Measurements from ENCODE around the gene CAMKMT.
A peak's percentile ranks its signal among the peaks of the same experiment; 100 is the strongest.

CAMKMT gene

DNA sequence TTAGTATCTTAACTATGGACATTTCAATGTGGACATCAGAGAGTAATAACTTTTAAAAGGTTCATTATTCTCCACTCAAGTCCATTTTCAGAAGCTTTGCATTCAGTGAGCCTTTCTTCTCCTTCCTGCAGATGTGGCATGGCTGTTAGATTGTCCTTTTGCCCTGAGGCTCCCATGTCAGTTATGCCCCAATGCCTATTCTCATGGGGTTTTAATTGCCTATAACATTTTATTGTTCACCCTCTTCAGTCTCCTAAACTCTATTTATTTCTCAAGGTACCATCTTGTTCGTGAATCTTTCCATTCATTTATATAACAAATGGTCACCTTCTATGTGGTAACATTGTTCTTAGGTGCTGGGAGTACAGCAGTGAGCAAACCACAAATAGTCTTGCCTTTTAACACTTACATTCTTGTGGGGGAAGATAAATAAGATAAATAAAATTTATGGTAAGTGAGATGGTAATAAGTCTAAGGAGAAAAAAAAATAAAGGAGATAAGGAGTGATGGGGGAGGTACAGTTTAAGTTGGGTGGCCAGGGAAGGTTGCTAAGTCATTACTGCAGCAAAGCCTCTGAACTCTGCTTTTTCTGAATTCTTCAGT lies 301.8 kb downstream of the CAMKMT start:
- no peak for DNase-seq

DNA sequence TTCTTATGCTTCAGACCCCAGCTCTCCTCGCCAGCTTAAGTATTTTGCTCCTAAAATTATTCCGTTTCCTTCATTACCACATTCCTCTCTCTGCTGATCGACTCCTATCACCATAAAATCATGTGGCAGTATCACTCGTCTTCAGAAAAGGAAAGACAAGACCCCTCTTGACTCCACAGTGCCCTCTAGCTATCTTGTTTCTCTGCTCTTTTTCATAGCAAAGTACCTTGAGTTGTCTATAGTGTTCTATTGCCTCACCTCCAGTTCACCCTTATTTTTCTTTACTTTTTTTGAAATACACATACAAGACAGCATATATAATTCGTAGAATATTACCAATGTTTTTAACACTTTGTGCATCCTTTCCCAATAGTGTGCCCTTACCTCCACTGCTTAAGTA lies 306.6 kb downstream of the CAMKMT start:
- no peak for DNase-seq

DNA sequence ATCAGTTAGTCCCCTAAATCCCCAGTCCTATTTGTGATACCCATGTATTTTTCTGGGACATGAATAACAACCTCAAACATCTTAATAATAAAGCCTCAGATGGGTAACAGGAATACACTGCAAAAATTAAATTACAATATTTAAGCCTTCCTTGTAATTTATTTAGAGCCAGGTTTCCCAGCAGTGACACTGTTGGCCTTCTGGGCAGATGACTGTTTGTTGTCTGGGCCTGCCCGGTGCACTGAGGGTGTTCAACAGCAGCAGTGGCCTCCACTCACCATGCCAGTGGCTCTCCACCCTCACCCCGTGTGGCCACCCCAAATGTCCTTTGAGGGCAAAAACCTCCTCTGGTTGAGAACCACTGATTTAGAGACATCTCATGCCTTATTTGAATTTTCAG lies 309.5 kb downstream of the CAMKMT start:
- DNase-seq = no peak

DNA sequence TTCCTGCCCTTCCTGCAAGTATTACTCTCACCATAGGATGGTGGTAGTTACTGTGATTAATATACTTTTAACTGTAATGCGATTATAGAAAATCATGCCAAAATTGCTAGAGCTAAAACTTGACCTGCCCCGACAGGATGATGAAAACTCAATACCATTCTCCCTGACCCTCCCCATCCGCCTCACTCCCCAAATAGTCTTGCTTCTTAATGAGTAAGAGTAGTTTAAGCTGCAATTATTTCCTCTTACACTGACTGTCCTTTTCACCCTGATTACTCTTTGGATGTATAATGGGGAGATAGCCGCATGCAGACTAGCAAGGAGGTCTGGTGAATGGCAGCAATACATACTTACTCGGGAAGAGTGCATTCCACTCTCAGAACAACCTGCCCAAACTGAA lies 310.2 kb downstream of the CAMKMT start:
- DNase-seq = no peak

DNA sequence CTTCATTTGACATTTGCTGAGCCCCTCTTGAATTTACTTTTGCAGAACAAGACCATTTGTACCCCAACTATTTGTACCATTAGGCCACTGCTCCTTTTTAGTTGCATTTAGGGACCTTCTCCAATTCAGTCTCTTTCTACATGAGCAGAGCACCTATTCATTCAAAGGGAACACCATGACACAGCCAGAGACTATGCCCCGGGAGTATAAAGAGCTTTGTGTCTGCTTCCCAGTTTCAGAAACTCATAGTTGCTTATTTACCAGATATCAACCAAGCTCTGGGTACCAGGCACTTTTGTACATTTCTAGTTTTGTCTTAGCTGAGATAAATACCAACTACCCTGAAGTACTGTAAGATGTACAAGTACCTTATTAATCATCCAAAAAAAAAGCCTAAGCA lies 310.7 kb downstream of the CAMKMT start:
- DNase-seq = no peak

DNA sequence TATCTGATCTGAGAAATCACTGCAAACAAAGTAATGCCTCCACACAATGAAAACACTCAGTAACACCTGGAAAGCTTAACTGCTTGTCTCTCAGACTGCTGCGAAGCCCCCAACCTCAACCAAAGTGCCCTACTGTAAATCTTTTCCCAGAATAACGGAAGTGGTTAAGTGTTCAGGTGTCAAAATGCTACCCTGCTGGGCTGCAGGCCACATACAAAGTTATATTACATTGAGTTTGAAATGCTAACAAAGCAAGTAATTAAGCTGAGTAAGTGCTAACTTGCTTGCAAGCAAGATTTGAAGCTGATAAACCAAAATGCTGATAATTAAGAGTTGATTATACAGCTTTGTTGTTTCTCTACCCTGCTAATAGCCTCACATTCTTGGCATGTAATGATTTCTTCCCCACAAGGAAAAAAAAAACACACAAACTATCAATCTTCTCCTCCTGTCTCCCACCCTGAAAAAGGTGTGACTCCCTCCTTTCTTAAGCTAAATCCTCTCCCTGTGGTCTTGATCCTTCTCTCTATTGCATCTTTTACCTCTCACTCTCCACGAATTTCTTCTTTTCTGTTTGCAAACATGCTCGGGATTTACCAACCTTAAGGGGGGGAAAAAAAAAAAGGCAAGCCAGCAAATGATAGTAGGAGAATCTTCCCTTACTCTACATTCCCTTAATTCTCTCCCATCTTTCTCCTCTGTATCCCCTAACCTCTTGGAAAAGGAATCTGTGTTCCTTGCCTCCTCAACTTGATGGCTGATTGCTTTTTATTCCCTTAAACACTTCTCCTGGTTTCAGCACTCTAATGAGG lies 312.9 kb downstream of the CAMKMT start:
- no peak for DNase-seq

DNA sequence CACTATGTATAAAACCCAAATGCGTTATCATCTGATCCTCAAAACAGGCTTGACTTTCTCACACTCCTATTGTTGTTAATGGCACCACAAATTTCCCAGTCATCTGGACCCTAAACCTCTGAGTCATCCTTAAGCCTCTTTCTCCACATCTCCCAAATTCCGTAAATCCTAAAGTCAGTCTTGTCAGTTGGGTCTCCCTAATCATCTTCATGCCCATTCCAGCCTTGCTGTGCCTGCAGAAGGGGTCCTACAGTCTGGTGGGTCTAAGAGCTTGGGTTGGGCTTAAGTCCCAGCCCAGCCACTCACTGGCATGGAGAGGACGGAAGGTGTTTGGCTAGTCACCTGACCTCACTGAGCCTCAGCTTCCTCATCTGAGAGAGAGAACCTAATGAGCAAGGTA lies 314.6 kb downstream of the CAMKMT start:
- no peak for DNase-seq

DNA sequence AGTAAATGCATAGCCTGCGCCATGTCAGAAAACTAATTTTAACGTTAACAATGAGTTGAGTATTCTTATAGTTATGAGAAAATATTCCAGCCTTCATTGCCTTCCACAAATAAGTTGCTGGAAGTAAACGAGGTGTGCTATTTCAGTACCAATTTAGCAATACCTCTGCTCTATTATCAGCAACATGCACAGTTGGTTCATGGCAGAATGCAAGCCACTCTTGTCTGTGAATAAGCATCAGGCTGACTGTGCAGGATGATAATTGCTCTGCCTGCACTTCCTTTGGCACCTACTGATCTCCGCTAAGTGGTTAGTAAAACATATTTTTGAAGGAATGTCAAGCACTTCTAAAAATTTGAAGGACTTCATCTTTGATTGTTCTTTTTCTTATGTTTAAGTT lies 317.8 kb downstream of the CAMKMT start:
- DNase-seq = peak; percentile 48

DNA sequence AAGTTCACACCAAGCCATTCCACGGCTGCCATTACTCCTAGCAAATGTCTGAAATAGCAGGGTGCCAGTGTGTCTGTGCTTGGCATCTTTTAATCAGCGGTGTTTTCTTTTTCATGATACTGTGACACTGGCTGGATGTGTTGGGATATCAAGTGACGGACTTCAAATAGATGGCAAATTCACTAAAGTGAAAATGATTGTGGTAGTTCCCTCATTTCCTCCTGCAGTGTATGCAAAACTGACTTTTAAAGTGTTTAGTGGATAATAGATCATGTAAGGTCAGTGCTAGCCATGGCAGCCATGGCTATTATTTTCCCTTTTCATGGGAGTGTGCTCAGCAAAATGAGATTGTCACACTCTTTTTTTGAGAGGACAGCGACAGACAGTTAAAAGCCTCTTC lies 318.2 kb downstream of the CAMKMT start:
- DNase-seq = peak; percentile 52

DNA sequence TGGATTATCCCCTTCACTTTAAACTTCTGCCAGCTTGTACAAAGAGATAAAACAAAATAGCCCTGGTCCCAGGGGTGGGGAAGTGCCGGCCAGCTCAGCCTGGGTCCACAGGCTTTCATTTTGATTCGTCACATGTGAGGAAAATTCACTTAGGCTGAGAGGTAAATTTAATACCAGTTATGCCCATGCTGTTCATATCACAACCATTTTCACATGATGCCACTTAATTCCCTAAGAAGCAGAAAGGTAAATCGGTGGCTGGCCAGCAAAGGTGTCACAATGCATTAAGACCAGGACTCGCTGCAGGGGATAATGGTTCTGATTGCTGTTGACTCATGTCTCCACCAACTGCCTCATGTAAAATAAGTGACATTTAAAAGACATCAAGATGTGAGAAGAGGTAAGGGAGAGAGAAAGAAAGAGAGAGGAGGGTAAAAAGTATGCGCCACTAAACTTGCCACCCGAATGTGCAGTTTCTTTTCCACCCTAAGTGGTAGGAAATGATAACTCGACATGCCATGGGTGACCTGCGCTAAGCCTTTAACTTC lies 318.8 kb downstream of the CAMKMT start:
- DNase-seq = no peak

DNA sequence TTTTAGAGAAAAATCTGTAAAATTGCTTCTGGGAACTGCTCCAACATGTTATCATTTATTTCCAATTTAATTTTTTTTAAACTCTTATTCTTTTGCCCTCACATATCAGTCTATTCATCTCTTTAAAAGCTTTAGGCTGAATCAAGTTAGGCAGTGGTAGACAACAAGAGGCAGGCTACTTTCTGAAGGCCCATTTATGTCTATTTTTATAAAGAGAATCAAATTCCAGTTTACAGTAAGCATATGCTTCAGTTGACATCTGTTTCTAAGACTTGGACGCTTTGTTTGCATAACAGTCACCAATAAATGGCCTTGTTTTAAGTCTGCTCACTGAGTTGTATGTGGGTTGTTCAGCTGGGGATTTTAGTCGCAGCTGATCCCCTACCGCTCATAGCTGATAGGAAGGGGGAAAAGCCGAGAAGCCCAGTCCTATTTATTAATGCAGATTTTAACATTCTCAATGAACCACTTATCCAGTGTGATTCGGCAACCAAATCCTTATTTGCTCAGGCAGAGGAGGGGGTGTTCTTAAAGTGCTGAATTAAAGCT lies 319.3 kb downstream of the CAMKMT start:
- peak; percentile 57 for DNase-seq

DNA sequence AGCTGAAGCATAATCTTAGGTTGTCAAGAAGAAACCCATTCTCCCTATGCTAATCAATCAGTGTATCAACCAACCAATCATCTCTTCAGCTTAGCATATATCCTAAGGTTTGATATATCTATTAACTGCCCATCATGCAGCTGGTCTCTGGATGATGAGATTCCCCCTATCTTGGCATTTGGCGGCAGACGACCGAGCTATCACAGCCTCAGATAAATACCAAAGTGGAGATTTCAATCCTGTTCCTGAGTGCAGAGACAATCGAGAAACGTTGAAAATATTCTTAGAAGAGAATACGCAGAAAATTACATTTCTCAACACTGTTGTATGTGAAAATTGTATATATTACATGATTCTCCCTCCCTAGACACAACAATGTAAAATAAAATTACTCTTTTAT lies 320.7 kb downstream of the CAMKMT start:
- DNase-seq = no peak

DNA sequence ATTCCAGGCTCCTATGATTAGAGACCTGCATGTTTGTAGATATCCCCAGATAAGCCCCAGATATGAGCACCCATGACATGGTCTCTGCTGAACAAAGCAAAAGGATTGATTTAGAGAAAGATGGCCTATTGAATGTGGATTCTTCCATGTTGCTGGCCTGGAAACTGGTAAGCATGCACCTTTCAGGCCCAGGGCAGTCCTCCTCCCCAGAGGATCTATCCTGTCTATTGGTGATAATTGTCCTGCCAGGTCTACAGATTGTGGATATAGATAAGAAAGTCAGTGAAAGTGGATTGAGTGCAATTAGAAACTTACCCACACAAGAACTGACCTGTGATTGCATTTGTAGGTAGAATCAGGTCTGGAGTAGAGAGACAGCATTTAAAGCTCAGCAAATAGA lies 322.8 kb downstream of the CAMKMT start:
- DNase-seq = no peak

DNA sequence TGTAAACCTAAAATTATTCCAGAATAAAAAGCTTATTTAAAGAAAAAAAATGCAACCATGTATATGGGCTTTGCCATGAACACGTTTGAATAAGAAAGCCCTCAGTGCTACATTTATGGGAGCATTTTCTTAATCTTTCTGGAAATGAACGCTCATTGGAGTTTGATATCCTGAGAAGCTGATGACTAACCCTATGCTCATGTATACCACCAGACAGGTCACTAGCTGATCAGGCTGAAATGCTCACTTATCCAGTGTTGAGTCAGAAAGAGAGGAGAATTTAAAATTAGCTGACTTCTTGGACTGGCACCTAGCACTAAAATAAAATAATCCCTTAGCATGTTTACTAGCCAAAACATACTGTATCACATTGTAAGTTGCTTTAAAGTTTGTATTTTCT lies 324.8 kb downstream of the CAMKMT start:
- no peak for DNase-seq

DNA sequence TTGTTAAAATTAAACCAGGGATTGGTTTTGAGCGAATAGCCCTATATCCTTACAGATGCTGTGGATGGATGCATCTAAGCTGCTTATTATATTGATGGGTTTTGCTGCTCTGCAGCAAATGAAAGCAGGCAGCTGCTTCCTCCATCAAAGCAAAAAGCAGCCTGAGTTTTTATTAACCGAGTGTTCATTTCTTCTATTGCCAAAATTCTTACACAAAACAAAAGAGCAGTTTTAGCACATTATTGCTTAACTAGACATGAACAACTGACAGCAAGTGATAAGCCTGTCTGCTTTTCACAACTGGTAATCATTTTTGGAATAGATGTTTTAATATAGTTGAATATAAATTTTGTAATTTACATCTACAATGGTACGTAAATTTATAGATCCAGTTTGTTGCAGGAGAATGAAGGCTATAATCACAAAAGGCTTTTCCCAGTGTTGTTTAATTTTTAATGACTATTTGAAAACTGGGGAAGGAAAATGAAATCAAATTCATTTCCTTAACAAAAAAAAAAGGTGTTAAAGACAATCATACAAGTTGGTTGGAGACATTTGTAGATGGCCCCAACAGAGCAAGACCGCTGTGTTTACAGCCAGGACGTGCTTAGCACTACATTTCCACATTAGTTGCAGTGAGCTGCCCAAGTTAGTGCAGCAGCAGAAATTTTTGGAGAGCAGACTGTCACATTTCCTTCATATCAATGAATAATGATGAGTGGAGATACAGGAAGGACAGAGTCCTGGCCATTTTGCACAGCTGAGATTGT lies 326.1 kb downstream of the CAMKMT start:
- DNase-seq = no peak

DNA sequence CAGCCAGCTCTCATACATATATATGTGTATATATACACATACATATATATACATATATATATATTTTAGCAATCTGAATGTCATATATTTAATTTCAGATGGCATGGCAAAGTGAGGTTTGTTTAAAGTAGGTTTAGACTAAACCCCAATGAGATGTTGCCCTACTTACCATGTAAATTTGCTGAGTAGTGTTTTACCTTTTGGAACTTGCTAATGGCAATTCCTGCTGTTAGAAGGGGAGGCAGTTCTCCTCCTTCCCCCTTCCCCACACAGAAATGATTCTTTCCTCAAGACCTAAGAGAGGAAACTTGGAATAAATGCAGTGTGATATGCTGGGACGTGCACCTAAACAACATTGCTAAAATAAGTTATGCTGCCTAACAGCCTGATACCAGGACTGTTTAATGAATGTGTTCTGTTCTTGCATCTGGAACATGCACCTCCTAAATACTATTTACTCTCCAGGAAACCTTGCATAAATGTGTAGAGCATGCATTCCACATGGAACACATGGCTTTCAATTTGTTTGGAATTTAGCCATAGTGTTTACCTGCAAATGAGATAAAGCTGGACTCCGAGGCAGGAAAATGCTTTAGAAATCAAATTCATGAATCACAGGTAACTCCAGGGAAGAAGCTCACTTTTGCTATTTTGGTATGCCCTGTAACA lies 326.8 kb downstream of the CAMKMT start:
- no peak for DNase-seq

DNA sequence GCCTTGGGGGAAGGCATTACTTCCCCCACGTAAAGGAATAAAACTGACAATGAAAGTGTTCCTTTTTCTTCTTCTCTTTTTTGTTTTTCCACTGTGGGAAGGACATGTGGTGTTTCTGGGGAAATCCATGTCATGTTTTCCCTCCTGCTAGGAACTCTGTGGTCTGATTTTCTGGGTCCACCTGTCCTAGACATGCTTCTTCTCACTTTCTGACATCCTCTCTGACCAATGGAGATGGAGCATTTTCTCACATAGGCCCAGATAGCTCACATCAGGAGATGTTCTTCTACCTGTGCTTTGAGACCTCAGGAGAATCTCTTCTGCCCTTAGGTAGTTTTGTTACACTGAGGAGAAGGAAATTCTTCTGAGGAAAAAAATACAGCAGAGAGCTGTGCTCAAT lies 327.8 kb downstream of the CAMKMT start:
- DNase-seq = no peak

DNA sequence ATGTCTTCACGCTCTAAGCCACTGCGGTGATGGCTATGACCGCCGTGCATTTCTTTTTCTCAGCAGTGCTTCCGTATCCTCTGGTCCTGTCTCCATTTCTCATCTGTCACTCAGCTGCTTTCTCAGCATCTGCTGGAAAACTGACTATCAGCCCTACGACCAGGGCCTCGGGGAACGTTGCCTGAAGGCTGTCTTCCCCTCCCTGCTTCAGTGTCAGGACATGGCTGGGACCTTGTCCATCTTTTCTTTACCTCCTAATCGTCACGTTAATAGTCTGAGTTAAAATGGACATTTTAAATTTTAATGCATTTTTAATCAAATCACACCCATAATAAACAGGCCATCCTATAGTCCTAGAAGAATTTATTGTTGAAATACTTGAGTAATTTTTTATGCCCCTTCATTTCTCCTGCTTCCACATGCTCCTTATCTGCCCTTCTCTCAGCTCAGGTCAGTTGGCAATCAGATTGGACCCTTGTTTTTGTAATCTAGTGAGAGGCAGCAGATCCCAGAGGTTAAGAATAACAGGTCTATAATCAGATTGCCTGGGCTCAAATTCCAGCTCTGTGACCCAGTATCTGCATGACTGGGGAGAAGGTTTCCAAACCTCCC lies 329.5 kb downstream of the CAMKMT start:
- no peak for DNase-seq

DNA sequence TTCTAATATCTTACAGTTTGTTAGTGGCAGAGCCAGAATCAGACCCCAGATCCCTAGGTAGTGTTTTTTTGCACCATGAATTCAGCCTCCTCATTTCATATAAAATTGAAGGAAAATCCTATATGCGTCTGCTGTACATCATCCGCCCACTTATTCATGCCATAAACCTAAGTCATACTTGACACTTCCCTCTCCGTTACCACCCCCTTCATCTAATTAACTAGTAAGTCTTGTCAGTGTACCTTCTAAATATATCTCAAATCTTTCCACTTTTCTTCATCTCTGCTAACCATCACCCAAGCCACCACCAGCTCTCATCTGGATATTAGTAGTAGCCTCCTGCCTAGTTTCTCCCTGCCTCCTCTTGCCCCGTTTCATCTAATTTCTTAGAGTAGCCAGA lies 331.1 kb downstream of the CAMKMT start:
- no peak for DNase-seq

DNA sequence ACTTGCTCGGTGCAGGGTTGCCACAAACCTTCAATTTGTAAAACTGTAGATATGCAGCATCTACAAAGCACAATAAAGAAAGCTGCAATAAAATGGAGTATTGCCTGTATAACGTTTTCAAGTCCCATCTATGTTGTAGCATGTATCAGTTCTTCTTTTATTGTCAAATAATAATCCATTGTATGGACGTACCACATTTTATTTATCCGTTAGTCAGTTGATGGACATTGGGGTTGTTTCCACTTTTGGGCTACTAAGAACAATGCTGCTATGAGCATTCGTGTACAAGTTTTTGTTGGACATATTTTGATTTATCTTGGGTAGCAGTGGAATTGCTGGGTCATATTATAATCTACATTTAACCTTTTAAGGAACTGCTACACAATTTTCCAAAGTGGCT lies 339.1 kb downstream of the CAMKMT start:
- DNase-seq = no peak

DNA sequence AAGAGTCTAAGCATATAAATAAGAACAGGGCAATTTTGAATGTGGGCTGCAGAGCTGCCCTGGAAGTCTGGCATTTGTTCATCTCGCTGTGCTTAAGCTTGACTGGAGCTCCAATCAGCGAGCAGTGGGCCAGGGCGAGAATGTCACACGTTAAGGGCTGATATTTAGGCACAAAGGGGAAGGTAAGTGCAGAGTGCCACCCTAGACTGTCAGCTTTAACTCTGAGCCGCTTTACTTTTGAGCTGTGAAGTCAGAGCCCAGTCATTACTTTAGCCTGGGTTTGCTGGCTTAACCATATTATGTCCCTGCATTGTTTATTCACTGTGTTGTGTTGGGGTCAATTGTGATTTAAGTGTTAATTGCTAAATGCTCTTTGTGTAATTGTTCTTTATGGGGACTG lies 343.6 kb downstream of the CAMKMT start:
- DNase-seq = no peak

DNA sequence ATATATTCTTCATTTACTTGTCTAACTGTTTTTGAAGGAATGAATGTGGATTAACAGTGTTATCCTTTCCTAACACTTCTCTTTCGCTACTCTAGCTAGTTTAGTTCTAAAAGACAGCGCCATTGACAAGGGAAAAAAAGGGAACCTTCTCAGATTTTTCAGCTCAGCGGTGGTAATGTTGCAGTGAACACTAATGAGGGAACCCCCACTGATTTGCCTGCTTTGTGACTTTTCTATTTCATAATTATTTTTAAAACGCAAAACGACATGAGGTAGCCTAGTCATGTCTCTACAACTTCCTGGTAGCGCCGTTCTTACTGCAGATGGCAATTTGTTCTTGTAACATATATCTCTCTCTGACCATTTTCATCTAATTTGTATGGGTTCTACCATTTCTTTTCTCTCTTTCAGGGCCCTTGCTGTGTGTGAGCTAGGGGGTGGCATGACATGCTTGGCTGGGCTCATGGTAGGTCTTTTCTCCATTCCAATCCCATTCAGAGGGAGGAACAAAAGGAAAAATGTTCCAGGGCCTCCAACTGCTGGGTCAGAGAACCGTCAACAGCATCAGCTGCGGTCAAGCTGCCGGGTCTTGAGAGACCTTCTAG lies 344.2 kb downstream of the CAMKMT start:
- DNase-seq = no peak
